Posterior vena cava (tissue), 2 donors: ENCODE results near the gene RIMBP2. TPM values are rescaled to one million over a fixed set of nuclear protein-coding genes. Genes with fewer than 3 reads are reported as not detected.
A peak's percentile ranks its signal among the peaks of the same experiment; 100 is the strongest.

ENCODE experiments used
- DNase-seq: peaks from one replicate; pipeline ENCODE4 v3.0.0-alpha.2; 2020; ENCODE audit warnings: low spot score
- intact Hi-C, 2 donors: fragments of 100-400 bp; cut with DNase I; formaldehyde crosslinking; loops; one replicate each; pipeline versions ENCODE4 v1.14.1 to v1.14.2; 2022 to 2023
- total RNA-seq, 2 donors: library from RNA; stranded (reverse); fragmentation: NEBNext Ultra II Directional; extraction: Animal tissue kit (Norgen Biotek cat#: 25700); gene quantifications; one replicate each; pipeline ENCODE4 v1.2.1, GENCODE V29; 2021
- donor health status: DM: yes; HTN: yes; CAD: no.
- donor health status: DM: yes; HTN: yes; CAD: no.

Gene RIMBP2
- total RNA-seq, 2 donors from 2014 or later, result 1.3 to 1.7 TPM

DNA sequence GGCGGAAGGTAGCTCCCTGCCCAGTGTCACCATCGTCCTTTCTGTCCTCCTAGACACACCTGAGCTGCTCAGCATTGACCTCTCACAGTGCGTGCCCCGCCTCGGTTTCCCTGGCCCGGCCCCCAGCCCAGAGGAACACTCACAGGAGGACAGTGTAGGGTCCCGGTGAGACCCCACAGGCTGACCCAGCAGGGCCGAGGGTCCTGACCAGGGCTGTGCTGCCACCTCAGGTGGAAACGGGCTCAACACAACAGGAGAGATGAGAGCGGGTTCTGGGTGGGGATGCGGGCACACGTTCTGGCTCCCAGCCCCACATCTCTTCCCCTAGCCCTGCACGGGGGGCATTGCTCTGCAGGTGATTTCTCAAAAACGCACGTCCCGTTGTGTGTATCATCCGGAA lies 280.3 kb downstream of the RIMBP2 start:
- intact Hi-C loops, result no loop called here
- DNase-seq, result peak; percentile 70

DNA sequence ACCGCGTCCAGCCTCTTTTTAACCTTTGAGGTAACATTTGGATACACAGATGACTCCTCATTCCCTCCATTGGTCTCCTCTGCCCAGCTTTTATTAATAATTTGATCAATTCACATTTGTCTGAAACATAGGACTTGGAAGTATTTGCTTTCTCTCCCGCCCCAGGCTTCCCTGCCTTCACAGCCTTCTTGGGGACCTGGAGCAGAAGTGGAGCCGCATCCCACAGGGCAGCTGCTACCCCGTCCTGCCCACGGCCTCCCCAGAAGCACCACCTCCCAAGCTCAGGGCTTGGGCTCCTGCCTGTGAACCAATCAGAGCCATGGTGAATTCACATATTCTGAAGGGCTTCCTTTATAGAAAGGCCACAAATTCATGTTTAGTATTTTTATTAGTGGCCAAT lies 280.8 kb downstream of the RIMBP2 start:
- intact Hi-C loops, result no loop called here
- no peak for DNase-seq

DNA sequence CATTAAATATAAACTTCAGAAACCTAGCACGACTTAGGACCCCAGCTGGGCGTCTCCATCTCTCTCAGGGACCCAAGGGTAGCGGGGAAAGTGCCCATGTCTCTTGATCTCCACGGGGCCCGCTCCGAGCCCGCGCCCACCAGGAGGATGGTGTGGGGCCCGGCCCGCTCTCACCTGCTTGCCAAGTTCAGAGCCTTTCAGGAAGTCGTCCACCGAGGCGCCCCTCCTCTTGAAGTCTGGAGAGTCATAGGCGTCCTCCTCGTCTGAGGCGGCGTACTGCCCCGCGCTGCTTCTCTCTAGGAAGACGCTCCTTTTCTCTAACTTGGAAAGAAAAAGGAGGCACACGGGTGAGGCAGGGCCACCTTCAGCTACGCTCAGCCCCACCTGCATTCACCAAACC lies 281.5 kb downstream of the RIMBP2 start:
- peak; percentile 67 for DNase-seq
- intact Hi-C loops, result no loop called here

DNA sequence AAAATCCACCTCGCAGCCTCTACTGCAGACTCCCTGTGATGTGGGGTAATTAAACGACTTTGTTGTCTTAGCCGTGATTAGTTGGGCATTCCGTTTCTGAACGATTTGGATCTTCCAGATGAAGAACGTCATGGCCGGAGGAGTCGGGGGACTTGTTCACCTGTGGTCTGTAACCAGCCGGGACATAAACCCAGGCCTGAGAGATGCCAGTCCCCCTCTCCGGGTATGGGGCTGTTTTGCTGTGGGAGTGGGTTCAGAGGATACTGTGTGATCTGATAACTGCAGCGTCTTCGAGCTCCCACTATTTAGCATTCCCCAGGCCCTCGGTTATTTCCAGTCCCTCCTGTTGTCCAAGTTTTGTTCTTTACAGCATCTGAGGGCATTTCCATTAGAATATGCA lies 282.3 kb downstream of the RIMBP2 start:
- intact Hi-C loops, result no loop called here
- no peak for DNase-seq

DNA sequence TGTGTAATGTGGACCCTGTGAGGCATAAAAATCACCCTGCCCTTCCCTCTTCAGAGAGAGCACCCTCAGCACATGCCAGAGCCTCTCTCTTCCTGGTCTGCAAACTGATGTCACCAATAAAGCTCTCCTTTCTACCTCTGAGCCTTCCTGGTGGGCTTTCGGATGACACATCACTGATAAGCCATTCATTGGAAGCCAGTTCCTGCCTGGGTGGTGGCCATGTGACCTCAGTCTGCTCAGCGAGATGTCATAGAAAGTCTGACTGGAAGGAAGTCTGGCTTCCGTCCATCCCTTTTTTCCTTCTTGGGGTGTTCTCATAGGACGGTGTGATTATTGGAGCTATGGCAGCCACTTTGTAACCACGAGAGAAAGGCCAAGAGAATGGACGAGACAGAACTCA lies 282.7 kb downstream of the RIMBP2 start:
- DNase-seq, result no peak
- intact Hi-C loops, result no loop called here

DNA sequence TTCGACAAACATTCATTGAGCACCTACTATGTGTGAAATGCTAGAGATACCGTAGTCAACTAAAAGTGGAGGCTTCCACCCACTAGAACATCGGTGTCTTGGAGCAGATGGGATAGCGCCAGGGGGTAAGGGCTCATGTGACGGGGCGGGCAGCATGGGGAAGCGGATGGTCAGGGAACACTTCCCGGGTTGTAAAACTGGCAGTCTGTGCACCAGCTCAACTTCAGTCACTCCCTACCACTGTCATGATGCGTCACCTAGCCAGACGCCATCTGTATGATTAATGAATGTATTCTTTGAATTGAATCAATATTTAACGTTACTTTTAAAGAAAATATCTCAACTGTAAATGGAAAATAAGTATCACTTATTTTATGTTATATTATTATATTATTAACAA lies 284.9 kb downstream of the RIMBP2 start:
- DNase-seq, result no peak
- intact Hi-C loops, result no loop called here

DNA sequence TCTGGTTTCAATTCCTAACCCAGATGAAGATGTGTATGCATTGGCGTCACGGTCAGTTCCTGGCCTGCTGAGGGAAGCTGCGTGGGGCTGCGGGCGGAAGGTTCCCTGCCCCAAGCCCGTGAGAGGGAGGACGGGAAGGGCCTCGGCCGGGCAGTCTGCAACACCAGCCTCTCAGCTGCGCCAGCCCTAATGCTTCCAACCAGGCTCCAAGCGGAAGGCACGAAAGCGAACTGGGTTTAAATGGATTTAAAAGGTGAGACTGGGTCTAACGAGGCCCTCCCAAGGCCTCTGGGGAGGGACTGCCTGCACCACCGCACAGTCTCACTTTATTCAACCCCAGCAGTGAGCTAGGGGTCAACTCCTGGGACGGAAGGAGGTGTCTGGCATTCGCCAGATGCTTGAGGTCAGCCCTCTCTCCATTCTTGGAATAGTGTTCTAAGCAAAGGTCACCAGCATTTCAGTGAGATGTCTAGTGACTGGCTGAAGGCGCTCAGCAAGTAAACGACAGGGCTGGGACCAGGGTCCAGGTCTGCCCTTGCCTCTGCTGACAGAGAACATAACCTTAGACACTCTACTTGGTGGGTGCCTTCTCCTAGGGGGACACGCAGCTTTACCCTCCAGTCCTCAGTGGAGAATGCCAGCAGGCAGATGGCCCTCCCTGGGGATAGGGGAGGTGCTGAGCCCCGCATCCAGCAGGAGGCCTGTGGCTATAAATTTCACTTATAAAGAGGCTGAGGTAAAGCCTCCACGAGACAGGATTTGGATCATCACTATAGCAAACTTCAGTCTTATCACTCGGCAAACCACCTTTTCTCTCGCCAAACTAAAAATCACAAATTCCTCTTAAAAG lies 286.2 kb downstream of the RIMBP2 start:
- peak; percentile 72 for DNase-seq
- intact Hi-C loops, result no loop called here

DNA sequence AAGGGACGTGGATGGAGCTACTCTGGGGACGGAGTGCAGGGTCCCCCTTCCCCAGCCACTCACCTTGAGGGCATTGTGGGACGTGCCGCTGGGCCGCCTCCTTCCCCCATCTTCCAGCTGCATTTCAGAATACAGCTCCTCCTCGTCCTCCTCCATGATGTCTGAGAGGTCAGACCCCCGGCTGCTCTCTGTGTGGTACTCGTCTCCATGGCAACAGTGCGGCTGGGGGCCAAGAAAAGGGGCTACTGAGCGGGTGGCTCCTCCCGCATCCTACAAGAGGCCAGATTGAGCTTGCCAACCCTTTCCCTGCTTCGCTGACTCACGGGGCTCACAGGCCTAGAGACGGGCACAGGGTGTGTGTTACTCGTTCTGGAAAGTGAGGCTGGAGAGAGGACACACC lies 288.0 kb downstream of the RIMBP2 start:
- no peak for DNase-seq
- intact Hi-C loops, result no loop called here

DNA sequence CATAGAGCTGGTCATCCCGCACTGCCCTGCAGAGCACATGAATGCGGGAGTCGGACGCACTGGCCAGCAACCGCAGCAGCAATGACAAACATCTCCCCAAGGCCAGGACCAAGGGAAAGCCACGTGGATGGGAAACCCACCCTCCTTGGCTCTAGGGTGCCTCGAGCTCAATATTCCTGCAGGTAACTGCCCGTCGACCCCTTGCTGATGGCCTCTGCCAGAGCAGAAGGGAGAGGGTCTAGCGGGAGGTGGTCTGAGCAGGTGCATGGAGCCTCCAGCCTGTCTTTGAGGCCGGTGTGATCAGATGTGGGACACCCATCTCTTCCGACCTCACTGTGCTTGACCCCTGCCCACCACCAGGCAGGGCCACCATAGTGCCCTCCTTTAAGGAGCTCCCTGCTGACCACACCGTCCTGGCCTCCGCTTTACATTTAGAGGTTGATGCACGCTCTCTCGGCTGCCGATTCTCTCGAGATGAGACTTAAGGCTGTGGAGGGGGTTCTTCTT lies 288.7 kb downstream of the RIMBP2 start:
- intact Hi-C loops, result no loop called here
- no peak for DNase-seq

DNA sequence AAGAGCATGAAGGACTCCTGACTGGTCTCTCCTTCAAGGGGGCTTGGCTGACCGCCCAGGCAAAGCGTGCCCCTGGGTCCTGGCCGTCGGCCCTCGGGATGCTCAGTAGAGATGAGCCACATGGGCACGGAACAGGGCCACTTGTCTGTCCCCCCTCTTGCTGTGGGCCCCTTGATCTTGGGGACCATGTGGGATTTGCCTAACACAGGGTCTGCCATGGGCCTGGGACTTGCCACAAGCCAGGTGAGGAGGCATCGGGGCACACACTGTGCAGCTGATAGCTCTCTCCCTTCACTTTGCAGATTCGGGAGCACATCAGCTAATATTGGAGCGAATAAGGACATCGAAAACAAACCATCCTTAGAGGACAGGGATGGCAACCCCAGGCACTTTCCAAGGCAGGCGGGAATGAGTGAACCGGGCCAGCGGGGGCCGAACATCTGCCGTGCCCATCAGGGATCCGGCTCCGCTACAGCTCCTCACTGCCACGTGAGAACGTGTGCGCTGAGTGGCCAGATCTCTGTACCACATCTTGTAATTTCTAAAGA lies 290.3 kb downstream of the RIMBP2 start:
- intact Hi-C loops, result no loop called here
- DNase-seq, result no peak

DNA sequence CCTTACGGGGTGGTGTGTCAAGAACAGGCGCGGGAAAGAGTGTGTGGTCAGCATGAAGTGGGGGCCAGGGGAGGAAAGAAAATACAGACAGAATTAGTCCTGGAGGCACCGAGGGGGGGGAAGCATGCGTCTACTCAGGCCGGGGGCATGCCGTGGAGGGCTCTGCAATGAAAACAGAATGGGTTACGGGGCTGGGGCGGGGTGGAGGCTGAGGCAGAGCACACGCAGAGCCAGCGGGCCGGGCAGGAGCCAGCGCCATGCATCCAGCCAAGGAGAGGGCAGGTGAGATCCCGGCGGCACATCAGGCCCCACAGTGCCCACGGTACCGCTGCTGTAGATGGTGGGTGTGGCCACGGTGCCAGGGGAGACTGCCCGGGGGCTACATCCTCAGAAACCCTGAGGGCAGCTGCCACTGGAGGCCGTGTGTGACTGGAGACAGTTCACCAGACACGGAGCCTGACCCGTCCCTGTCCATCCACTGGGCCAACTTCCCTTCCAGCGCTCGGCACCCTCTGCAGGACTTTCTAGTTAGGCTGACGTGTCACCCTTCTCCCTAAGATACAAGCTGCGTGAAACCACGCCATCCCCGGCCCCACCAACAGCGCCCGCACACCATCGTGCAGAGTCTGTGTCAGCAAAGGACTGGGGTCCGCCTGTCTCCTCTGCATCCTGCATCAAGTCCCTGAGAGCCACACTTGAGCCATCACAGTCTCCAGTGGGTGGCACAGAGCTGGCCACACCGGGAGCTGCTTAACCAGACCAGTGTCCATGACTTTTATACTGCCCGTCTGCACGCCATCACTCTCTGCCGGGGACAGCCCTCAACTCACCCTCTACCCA lies 291.0 kb downstream of the RIMBP2 start:
- peak; percentile 75 for DNase-seq
- intact Hi-C loops, result no loop called here

DNA sequence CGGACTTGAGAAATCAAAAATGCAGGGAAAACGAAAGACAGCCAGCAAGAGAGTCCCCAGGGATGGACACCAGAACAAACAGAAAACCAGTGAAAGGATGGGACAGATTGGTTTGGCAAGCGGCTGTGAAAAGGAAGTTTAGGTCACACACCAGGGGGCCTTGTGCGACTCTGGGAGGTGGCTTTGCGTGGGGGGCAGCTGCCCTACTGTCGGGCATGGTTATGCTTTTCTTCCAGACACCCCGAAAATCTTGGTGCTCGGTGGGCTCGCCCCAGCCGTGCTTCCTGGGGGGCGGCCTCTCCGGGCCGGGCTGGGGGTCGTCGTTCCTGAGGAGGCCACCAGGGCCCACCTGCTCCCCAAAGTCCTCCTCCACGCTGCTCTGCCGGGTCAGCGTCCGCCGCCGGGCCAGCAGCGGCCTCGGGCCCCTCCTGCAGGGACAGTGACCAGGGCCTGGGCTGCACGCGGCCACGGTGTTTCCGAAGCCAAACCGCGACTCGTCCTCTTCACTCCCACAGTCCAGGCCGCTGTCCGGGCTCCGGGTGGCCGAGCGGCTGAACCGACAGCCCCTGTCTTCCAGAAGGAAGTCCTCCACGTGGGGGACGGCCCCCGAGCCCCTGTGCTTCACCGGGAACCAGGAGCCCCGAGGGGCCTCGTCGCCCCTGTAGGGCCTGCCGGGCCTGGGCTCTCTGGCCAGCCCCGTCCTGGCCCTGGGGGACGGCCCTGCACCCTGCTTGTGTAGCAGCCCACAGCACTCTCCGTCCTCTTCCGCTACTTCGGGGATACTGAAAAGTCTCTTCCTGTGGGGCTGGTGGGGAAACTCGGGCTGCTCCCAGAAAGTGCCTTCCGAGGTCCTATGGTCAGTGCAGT lies 291.9 kb downstream of the RIMBP2 start:
- DNase-seq, result no peak

DNA sequence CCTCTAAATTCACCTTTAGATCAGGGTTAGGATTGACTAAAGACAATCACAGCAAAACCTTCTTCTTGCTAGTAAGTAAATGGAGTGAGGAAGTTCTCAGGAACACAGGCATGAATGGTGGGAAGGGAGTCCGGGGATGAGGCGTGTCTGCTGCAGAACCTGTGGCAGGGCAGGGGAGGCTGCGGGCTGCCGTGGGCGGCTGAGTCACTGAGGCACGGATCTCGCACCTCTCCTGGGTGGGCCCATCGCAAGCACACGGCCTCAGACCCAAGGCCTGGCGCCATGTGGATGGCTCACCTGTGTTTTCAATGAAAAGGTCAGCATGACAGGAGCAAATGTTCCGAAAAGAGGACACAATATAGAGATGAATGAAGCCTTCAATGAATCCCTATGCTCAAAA lies 293.0 kb downstream of the RIMBP2 start:
- intact Hi-C loops, result no loop called here
- no peak for DNase-seq

More for the DNA sequence above, 291.9 kb downstream of the RIMBP2 start:
- intact Hi-C loops, result no loop called here

DNA sequence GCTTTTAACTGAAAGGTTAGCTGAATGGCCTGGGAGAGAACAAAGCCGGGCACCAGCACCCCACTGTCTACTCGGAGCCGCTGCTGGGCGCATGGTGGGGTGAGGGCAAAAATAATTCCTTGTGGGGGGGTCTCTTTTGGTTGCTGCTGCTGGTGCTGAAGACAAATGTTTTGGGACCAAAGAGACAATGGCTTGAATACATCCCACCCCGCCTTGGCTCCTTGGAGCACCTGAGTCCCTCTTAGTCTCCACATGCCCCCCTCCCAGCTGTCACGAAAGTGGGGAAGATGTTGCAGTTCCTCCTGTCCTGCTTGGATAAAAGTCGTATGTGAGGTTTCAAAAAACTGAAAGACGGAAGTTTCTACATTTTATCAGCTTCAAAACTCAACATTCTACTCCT lies 293.4 kb downstream of the RIMBP2 start:
- no peak for DNase-seq
- intact Hi-C loops, result no loop called here

DNA sequence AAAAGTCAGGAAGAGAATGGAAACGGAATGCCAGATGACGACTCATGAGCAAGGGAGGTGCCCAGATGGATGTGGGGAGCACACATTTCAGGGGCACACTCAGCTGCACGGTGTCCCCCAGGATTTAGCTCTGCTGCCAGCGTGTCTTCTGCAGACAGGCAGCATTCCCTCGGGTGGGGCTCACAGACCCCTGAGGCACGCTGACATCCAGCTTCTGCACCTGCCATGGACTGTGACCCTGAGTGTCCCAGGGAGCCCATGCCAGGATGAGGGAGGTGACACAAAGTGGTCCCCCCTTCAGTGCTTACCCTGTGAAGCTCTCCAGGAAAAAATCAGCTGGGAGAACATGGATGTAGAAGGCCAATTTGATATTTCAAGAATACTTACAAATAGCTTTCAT lies 294.2 kb downstream of the RIMBP2 start:
- DNase-seq, result no peak
- intact Hi-C loops, result no loop called here

DNA sequence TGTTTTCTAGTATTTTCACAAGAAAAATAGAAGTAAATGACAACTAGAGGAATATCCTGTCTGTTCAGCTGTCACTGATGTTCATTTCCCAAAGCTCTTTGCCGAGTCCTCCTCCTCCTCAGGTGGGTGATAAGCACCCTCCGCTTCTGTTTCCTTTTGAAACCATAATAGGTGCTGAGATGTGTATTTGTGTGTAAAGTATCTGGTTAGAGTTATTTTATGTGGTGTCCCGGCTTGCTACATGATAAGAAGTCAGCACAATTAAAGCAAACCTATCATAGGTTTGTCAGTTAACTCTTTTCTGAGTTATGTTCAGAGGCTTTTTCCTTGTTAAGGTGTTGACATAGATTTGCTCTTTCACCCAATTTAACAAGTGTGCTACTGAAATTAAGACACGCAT lies 296.0 kb downstream of the RIMBP2 start:
- intact Hi-C loops, result no loop called here
- DNase-seq, result no peak

DNA sequence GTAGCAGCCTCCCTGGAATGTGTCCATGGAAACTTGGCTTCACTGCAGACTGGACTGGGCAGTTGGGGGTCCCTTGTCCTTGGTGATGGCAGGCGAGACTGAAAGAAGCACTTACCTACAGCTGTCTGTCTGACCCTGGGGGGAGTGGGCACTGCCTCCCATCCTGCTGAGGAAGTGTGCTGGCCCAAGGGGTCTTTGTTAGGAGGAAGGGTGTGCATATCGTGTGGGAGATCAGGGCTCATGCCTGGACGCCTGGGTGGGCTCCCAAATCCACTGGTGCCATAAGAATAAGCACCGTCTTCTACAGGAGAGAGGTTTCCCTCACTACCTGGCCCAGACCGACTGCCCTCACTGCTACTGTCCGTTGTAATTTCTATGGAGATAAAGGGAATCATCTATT lies 297.0 kb downstream of the RIMBP2 start:
- intact Hi-C loops, result loop anchor here in 1 of 2 donors (10.0 kb wide), 1 partner anchor 1444 kb away; no protein-coding TSS in a partner anchor
- no peak for DNase-seq

DNA sequence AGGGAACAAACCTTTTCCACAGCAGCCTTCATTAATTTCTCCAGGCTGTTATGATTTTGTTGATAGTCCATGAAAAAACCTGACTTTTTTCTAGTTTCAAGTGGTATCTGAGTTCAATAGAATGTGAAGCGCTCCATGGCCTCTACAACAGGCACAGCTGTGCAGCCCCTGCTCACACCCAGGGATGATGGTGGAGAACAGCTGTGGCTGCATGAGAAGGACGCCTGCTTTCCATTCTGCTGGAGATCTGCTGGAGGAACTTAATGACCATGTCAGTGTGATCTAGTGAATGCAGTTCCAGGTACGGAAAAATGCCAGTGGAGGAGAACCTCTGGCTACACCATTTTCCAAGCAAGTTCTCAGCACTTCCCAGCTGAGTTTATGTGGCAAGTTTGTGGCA lies 297.8 kb downstream of the RIMBP2 start:
- no peak for DNase-seq
- intact Hi-C loops, result loop anchor here in 1 of 2 donors (10.0 kb wide), 1 partner anchor 1443 kb away; no protein-coding TSS in a partner anchor

DNA sequence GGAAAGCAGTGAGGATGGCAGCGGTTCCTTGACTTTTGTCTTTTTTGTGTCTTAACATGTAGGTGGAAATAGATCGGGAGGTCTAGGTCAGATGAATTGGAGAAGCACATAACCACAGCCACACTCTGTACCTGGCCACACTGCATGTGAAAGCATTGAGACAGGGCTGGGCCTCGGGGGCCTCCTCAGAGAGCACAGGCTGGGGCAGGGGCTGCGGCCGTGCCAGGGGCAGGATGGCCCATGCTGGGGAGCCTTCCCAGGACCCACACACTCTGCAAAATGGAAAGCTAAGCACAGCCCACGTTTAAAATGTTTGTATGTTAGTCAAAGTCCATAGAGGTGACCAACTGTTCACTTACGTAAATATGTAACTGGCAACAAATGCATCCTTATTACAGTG lies 301.7 kb downstream of the RIMBP2 start:
- DNase-seq, result no peak
- intact Hi-C loops, result loop anchor here in 1 of 2 donors (10.0 kb wide), 1 partner anchor 1440 kb away; no protein-coding TSS in a partner anchor
